GM12874 (cell line): Measurements from ENCODE around the gene POU2F1.

Experiments used
- TF ChIP-seq, protein P1 (sequence below): IDR thresholded peaks from 2 replicates; pipeline ENCODE4 v1.5.1; 2011; ENCODE audit warnings: low read depth, mild to moderate bottlenecking, control low read depth, low read length, moderate library complexity; ENCODE audit not compliant: insufficient read depth

Gene POU2F1

GRCh38 chr1:167288390-167289074 lies 67.8 kb downstream of the POU2F1 start:
- TF ChIP-seq, protein P1, sequence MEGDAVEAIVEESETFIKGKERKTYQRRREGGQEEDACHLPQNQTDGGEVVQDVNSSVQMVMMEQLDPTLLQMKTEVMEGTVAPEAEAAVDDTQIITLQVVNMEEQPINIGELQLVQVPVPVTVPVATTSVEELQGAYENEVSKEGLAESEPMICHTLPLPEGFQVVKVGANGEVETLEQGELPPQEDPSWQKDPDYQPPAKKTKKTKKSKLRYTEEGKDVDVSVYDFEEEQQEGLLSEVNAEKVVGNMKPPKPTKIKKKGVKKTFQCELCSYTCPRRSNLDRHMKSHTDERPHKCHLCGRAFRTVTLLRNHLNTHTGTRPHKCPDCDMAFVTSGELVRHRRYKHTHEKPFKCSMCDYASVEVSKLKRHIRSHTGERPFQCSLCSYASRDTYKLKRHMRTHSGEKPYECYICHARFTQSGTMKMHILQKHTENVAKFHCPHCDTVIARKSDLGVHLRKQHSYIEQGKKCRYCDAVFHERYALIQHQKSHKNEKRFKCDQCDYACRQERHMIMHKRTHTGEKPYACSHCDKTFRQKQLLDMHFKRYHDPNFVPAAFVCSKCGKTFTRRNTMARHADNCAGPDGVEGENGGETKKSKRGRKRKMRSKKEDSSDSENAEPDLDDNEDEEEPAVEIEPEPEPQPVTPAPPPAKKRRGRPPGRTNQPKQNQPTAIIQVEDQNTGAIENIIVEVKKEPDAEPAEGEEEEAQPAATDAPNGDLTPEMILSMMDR, result no peak

DNA sequence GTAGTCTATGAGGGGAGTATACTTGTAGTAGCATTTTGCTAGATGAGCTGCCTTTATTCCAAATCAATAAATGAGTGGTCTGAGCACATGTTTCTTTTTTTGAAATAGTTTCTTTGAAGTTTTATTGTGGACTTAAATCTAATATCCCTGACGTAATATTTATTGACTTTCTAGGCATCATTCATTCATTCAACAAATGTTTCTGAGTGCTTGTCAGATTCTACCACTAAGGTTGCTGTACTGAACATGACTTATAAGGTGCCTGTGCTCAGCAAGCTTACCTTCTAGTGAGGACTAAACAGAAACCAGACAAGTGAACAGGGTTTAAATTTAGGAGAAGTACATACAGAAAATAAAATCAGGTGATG lies 68.4 kb downstream of the POU2F1 start:
- TF ChIP-seq, protein P1, result no peak

DNA sequence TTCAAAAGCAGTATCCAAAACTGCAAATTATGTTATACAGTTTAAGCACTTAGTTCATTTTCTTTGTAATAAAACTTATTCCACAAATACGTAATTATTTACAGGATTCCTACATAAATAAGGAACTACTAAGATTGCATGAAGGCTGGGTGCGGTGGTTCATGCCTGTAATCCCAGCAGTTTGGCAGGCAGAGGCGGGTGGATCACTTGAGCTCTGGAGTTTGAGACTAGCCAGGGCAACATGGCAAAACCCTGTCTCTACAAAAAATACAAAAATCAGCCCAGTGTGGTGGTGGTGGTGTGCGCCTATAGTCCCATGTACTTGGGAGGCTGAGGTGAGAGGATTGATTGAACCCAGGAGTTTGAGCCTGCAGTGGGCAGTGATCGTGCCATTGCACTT lies 69.3 kb downstream of the POU2F1 start:
- TF ChIP-seq, protein P1, result no peak

GRCh38 chr1:167291539-167292185 lies 71.0 kb downstream of the POU2F1 start:
- TF ChIP-seq, protein P1, result no peak

DNA sequence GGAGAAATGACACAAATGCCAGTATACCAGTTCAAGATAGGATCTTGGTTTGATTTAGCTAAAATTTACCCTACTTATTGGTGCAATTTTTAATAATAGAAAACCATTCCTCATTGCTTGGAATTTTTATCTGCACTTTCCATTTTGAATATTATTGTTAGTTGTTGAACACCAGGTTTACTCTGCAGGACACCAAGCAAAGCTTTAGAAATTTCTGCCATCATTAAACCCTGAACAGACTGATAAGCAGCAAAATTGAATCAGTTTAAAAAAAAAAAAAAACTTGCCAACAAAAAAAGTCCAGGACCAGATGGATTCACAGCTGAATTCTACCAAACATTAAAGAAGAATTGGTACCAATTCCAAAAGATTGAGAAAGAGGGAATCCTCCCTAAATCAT lies 71.5 kb downstream of the POU2F1 start:
- TF ChIP-seq, protein P1, result no peak

DNA sequence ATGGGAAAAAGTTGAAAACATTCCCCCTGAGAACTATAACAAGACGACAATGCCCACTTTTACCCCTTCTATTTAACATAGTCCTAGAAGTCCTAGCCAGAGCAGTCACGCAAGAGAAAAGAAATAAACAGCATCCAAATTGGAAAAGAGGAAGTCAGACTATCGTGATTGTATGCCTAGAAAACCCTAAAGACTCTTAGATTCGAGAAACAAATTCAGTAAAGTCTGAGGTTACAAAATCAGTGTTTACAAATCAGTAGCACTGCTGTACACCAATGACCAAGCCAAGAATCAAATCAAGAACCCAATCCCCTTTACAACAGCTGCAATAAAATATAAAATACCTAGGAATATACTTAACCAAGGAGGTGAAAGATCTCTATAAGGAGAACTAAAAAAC lies 72.4 kb downstream of the POU2F1 start:
- TF ChIP-seq, protein P1, result no peak

- TF ChIP-seq, protein P1, result no peak
Observed at GRCh38 chr1:167294528-167294927, 73.8 kb downstream of the POU2F1 start.
